ENCODE results near the gene MSN. TPM values are rescaled to one million over a fixed set of nuclear protein-coding genes. Genes with fewer than 3 reads are reported as not detected.

Gene MSN
- total RNA-seq, 1 experiment from 2014 or later: 308 TPM

DNA sequence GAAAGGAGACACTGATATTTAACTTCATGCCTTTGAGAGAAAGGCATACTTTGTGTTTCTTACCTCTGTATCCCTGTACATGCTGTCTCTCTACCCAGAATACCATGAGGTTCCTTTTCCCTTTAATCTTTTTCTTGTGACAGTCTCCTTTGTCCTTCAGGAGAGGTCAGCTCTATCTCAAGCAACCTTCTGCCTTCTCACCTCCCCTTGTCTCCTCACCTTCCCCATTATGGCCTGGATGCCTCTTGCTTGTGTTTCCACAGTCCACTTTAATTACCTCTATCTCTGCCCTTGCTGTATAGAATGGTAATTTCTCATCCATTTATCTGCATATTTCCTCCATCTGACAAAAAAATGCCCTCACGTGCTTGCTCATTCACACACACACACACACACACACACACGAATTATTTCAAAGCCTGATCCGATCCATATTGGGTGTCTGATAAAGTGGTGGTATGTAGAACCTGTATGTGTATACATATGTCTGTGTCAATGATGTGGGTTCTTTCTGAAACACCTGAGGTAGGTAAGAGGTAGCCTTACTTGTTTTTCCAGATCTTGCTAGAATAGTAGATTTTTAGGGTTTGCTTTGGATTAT is 28.5 kb downstream of the MSN start:
- H3K4me1 ChIP-seq (ENCODE audit: insufficient read depth, low read length): 0 out of 2 replicates have a peak, but pooled peaks cover 4% of the 10 kb centered on the region
- intact Hi-C loops (cut with micrococcal nuclease): no loop called here
- no peak overlapping the region for H3K27ac ChIP-seq (ENCODE audit: low read length)
- no peak overlapping the region for H2AFZ ChIP-seq (ENCODE audit: low read length)
- no peaks in the 10 kb centered on the region for H3K27me3 ChIP-seq (ENCODE audit: low read length)
- no peak overlapping the region for H3K4me2 ChIP-seq (ENCODE audit: low read length)
- no peaks in the 10 kb centered on the region for H3F3A ChIP-seq (ENCODE audit: low read length, unreplicated experiment)
- H4K20me1 ChIP-seq (ENCODE audit: low read length): peaks cover 54% of the 10 kb centered on the region
- ATAC-seq: no peak
- ChIA-PET POLR2A (ENCODE audit: unreplicated experiment) (no interaction called here), CTCF (no interaction called here)
- peaks cover 27% of the 10 kb centered on the region for H3K36me3 ChIP-seq (ENCODE audit: low read depth, low read length)
- no peaks in the 10 kb centered on the region for H3K9me3 ChIP-seq (ENCODE audit: low read length)
- TF ChIP-seq EZH2phosphoT487 (IDR thresholded peaks at IDR 0.05; ENCODE audit: borderline replicate concordance, low read length): no peak
- no peak for TF ChIP-seq EZH2 (IDR thresholded peaks at IDR 0.05; ENCODE audit: low read length, unreplicated experiment)
- no peak for DNase-seq
- H3K9me2 ChIP-seq (replicated peaks; ENCODE audit: low read length): no peaks in the 10 kb centered on the region
- no peak overlapping the region for H3K9ac ChIP-seq (ENCODE audit: low read length)
- no TSS peak for BruUV-seq (replicated peaks)
- peaks cover 100% of the 10 kb centered on the region for H3K79me2 ChIP-seq (ENCODE audit: low read length)
- no peak overlapping the region for H3K4me3 ChIP-seq (ENCODE audit: low read length)

DNA sequence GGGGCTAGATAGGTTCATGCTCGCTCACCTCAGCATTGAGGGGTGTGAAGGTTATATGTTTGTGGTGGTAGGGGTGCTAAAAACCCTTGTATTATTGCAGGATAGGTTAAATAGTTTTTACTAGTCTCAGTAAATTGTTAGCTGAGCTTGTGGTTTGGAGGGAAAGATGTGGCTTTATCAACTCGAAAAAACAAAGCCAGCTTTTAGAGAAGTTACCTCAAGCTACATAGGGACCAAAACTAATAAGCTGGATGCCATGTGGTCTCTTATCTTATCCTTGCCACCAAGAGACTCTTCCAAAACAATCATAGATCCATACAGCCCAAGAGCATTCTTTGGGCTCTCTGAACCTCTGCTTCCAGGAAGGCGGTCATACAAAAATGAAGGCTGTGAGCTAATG is 29.2 kb downstream of the MSN start:
- BruUV-seq (replicated peaks): no TSS peak
- POLR2A ChIA-PET (ENCODE audit: unreplicated experiment): no interaction called here
- no peaks in the 10 kb centered on the region for H3F3A ChIP-seq (ENCODE audit: low read length, unreplicated experiment)
- H3K4me2 ChIP-seq (ENCODE audit: low read length): no peak overlapping the region
- peaks cover 50% of the 10 kb centered on the region for H4K20me1 ChIP-seq (ENCODE audit: low read length)
- intact Hi-C loops (cut with micrococcal nuclease): no loop called here
- no peaks in the 10 kb centered on the region for H3K9me3 ChIP-seq (ENCODE audit: low read length)
- no peaks in the 10 kb centered on the region for H3K9me2 ChIP-seq (replicated peaks; ENCODE audit: low read length)
- H2AFZ ChIP-seq (ENCODE audit: low read length): no peak overlapping the region
- no peak for ATAC-seq
- no peak overlapping the region for H3K4me3 ChIP-seq (ENCODE audit: low read length)
- H3K9ac ChIP-seq (ENCODE audit: low read length): no peak overlapping the region
- no peaks in the 10 kb centered on the region for H3K27me3 ChIP-seq (ENCODE audit: low read length)
- TF ChIP-seq, protein P1, sequence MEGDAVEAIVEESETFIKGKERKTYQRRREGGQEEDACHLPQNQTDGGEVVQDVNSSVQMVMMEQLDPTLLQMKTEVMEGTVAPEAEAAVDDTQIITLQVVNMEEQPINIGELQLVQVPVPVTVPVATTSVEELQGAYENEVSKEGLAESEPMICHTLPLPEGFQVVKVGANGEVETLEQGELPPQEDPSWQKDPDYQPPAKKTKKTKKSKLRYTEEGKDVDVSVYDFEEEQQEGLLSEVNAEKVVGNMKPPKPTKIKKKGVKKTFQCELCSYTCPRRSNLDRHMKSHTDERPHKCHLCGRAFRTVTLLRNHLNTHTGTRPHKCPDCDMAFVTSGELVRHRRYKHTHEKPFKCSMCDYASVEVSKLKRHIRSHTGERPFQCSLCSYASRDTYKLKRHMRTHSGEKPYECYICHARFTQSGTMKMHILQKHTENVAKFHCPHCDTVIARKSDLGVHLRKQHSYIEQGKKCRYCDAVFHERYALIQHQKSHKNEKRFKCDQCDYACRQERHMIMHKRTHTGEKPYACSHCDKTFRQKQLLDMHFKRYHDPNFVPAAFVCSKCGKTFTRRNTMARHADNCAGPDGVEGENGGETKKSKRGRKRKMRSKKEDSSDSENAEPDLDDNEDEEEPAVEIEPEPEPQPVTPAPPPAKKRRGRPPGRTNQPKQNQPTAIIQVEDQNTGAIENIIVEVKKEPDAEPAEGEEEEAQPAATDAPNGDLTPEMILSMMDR (conservative IDR thresholded peaks at IDR 0.05; ENCODE audit: low read depth, low read length): no peak
- no peak for TF ChIP-seq EZH2phosphoT487 (IDR thresholded peaks at IDR 0.05; ENCODE audit: borderline replicate concordance, low read length)
- no peak for TF ChIP-seq EZH2 (IDR thresholded peaks at IDR 0.05; ENCODE audit: low read length, unreplicated experiment)
- 0 out of 2 replicates have a peak, but pooled peaks cover 4% of the 10 kb centered on the region for H3K4me1 ChIP-seq (ENCODE audit: insufficient read depth, low read length)
- no peak overlapping the region for H3K27ac ChIP-seq (ENCODE audit: low read length)
- DNase-seq: no peak
- H3K36me3 ChIP-seq (ENCODE audit: low read depth, low read length): peaks cover 33% of the 10 kb centered on the region
- CTCF ChIA-PET: no interaction called here
- peaks cover 100% of the 10 kb centered on the region for H3K79me2 ChIP-seq (ENCODE audit: low read length)

DNA sequence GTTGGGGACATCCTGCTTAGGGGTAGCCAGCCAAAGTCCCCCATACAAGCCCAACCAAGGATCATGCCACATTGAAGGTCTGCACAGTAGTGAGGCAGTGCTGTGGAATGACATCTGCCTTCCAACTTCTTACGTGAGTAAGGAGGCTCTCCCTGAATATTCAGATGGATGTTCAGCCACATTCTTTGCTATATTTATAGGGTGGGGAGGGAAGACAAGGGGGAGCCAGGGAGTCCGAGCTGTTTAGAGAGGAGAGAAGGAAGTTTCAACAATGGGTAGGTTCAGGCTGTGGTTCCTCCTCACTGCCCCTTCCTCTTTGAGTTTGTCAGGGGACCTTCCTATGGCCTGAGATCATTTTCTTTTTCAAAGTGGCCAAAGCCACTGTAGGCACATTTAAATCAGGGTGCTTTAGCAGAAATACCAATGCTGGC is 29.8 kb downstream of the MSN start:
- Histone ChIP-seq H3K79me2 (ENCODE audit: low read length) (peaks cover 98% of the 10 kb centered on the region), H4K20me1 (ENCODE audit: low read length) (peaks cover 45% of the 10 kb centered on the region), H3K27me3 (ENCODE audit: low read length) (no peaks in the 10 kb centered on the region), H3K27ac (ENCODE audit: low read length) (no peak overlapping the region), H3K36me3 (ENCODE audit: low read depth, low read length) (peaks cover 35% of the 10 kb centered on the region), H3K9ac (ENCODE audit: low read length) (no peak overlapping the region), H3K4me2 (ENCODE audit: low read length) (no peak overlapping the region), H3K9me3 (ENCODE audit: low read length) (no peaks in the 10 kb centered on the region), H2AFZ (ENCODE audit: low read length) (no peak overlapping the region), H3K9me2 (replicated peaks; ENCODE audit: low read length) (no peaks in the 10 kb centered on the region), H3K4me3 (ENCODE audit: low read length) (no peak overlapping the region), H3F3A (ENCODE audit: low read length, unreplicated experiment) (no peaks in the 10 kb centered on the region), H3K4me1 (ENCODE audit: insufficient read depth, low read length) (0 out of 2 replicates have a peak, but pooled peaks cover 4% of the 10 kb centered on the region)
- intact Hi-C loops (cut with micrococcal nuclease): no loop called here
- DNase-seq (no peak), ATAC-seq (no peak)
- no TSS peak for BruUV-seq (replicated peaks)
- ChIA-PET POLR2A (ENCODE audit: unreplicated experiment) (no interaction called here), CTCF (no interaction called here)
- TF ChIP-seq EZH2phosphoT487 (IDR thresholded peaks at IDR 0.05; ENCODE audit: borderline replicate concordance, low read length) (no peak), EZH2 (IDR thresholded peaks at IDR 0.05; ENCODE audit: low read length, unreplicated experiment) (no peak)
- TF ChIP-seq, protein P1 (conservative IDR thresholded peaks at IDR 0.05; ENCODE audit: low read depth, low read length): no peak

All from PC-3 (cell line).